Measurements from ENCODE around the gene FANCE.
A peak's percentile ranks its signal among the peaks of the same experiment; 100 is the strongest.

Gene FANCE

GRCh38 chr6:35452183-35453090 is at the start of gene FANCE:
Gene FANCE (plus strand): TSS chr6:35452338. CDS start chr6:35452546, 208 bp downstream.
- Mint-ChIP-seq H3K4me1 (peaks cover 14 to 44% of the 10 kb centered on the region in 2 donors), H3K4me3 (peak within 1 kb of the TSS; percentile 90 to 92), H3K36me3 (peaks cover 10 to 19% of the 10 kb centered on the region in 2 donors), H3K27me3 (no peaks in the 10 kb centered on the region), H3K27ac (peak within 1 kb of the TSS; percentile 73), H3K9me3 (no peaks in the 10 kb centered on the region)
- ATAC-seq (replicated peaks), result peak; percentile 86 to 92
- DNase-seq, result peak; percentile 89

GRCh38 chr6:35402856-35403191 is 49.3 kb upstream of the FANCE start:
- H3K27me3 Mint-ChIP-seq, result no peaks in the 10 kb centered on the region
- no peak for ATAC-seq (replicated peaks)
- H3K9me3 Mint-ChIP-seq, result no peaks in the 10 kb centered on the region
- H3K27ac Mint-ChIP-seq, result no peak overlapping the region
- H3K36me3 Mint-ChIP-seq, result peaks cover 4% of the 10 kb centered on the region in 2 donors
- peaks cover 17 to 21% of the 10 kb centered on the region in 2 donors for H3K4me1 Mint-ChIP-seq
- no peak for DNase-seq
- no peak overlapping the region for H3K4me3 Mint-ChIP-seq

GRCh38 chr6:35403544-35404442 is 48.3 kb upstream of the FANCE start:
- no peaks in the 10 kb centered on the region for H3K9me3 Mint-ChIP-seq
- peaks cover 0 to 4% of the 10 kb centered on the region in 2 donors for H3K36me3 Mint-ChIP-seq
- peak overlapping the region; percentile 47 for H3K27ac Mint-ChIP-seq
- no peak for ATAC-seq (replicated peaks)
- H3K27me3 Mint-ChIP-seq, result no peaks in the 10 kb centered on the region
- H3K4me1 Mint-ChIP-seq, result peaks cover 17 to 21% of the 10 kb centered on the region in 2 donors
- DNase-seq, result no peak
- no peak overlapping the region for H3K4me3 Mint-ChIP-seq

- H3K27ac Mint-ChIP-seq, result peak overlapping the region; percentile 54
- peaks cover 27 to 38% of the 10 kb centered on the region in 2 donors for H3K4me1 Mint-ChIP-seq
- DNase-seq (no peak), ATAC-seq (replicated peaks) (no peak)
- H3K36me3 Mint-ChIP-seq, result peaks cover 4 to 13% of the 10 kb centered on the region in 2 donors
- H3K27me3 Mint-ChIP-seq, result no peaks in the 10 kb centered on the region
- no peak overlapping the region for H3K4me3 Mint-ChIP-seq
- H3K9me3 Mint-ChIP-seq, result no peaks in the 10 kb centered on the region
These were observed 45.2 kb upstream of the FANCE start for GRCh38 chr6:35406711-35407485.

- peaks cover 22 to 31% of the 10 kb centered on the region in 2 donors for H3K4me1 Mint-ChIP-seq
- no peaks in the 10 kb centered on the region for H3K9me3 Mint-ChIP-seq
- no peak for DNase-seq
- peaks cover 20 to 32% of the 10 kb centered on the region in 2 donors for H3K36me3 Mint-ChIP-seq
- H3K27ac Mint-ChIP-seq, result no peak overlapping the region
- no peaks in the 10 kb centered on the region for H3K27me3 Mint-ChIP-seq
- H3K4me3 Mint-ChIP-seq, result no peak overlapping the region
- no peak for ATAC-seq (replicated peaks)
These were observed 42.9 kb upstream of the FANCE start for GRCh38 chr6:35409245-35409644.

GRCh38 chr6:35410131-35410530 is 42.0 kb upstream of the FANCE start:
- H3K36me3 Mint-ChIP-seq, result peaks cover 22 to 37% of the 10 kb centered on the region in 2 donors
- H3K4me1 Mint-ChIP-seq, result peaks cover 21 to 38% of the 10 kb centered on the region in 2 donors
- H3K27ac Mint-ChIP-seq, result peak overlapping the region; percentile 32
- no peaks in the 10 kb centered on the region for H3K27me3 Mint-ChIP-seq
- DNase-seq, result no peak
- no peak overlapping the region for H3K4me3 Mint-ChIP-seq
- no peaks in the 10 kb centered on the region for H3K9me3 Mint-ChIP-seq
- ATAC-seq (replicated peaks), result no peak

- ATAC-seq (replicated peaks) (peak; percentile 55 to 60), DNase-seq (no peak)
- Mint-ChIP-seq H3K27me3 (no peaks in the 10 kb centered on the region), H3K9me3 (no peaks in the 10 kb centered on the region), H3K36me3 (peaks cover 28 to 43% of the 10 kb centered on the region in 2 donors), H3K27ac (no peak overlapping the region), H3K4me3 (no peak overlapping the region), H3K4me1 (peaks cover 20 to 37% of the 10 kb centered on the region in 2 donors)
These were observed 41.1 kb upstream of the FANCE start for GRCh38 chr6:35411066-35411465.

GRCh38 chr6:35412102-35412501 is 40.0 kb upstream of the FANCE start:
- Mint-ChIP-seq H3K36me3 (peaks cover 28 to 51% of the 10 kb centered on the region in 2 donors), H3K9me3 (no peaks in the 10 kb centered on the region), H3K27ac (no peak overlapping the region), H3K4me3 (no peak overlapping the region), H3K4me1 (peaks cover 15 to 27% of the 10 kb centered on the region in 2 donors), H3K27me3 (no peaks in the 10 kb centered on the region)
- DNase-seq (no peak), ATAC-seq (replicated peaks) (no peak)

GRCh38 chr6:35413911-35414310 is 38.2 kb upstream of the FANCE start:
- Mint-ChIP-seq H3K27me3 (no peaks in the 10 kb centered on the region), H3K4me3 (no peak overlapping the region), H3K4me1 (peaks cover 25 to 39% of the 10 kb centered on the region in 2 donors), H3K27ac (no peak overlapping the region), H3K36me3 (peaks cover 41 to 64% of the 10 kb centered on the region in 2 donors), H3K9me3 (no peaks in the 10 kb centered on the region)
- no peak for DNase-seq
- ATAC-seq (replicated peaks), result no peak

- DNase-seq (no peak), ATAC-seq (replicated peaks) (no peak)
- Mint-ChIP-seq H3K36me3 (peaks cover 44 to 64% of the 10 kb centered on the region in 2 donors), H3K4me3 (no peak overlapping the region), H3K4me1 (peaks cover 23 to 34% of the 10 kb centered on the region in 2 donors), H3K9me3 (no peaks in the 10 kb centered on the region), H3K27ac (no peak overlapping the region), H3K27me3 (no peaks in the 10 kb centered on the region)
These were observed 36.9 kb upstream of the FANCE start for GRCh38 chr6:35415065-35415891.

GRCh38 chr6:35417979-35418661 is 34.0 kb upstream of the FANCE start:
- no peak for DNase-seq
- ATAC-seq (replicated peaks), result no peak
- Mint-ChIP-seq H3K9me3 (no peaks in the 10 kb centered on the region), H3K27me3 (no peaks in the 10 kb centered on the region), H3K4me3 (no peak overlapping the region), H3K27ac (no peak overlapping the region), H3K36me3 (peaks cover 37 to 51% of the 10 kb centered on the region in 2 donors), H3K4me1 (peaks cover 14 to 24% of the 10 kb centered on the region in 2 donors)

- no peak for ATAC-seq (replicated peaks)
- no peaks in the 10 kb centered on the region for H3K27me3 Mint-ChIP-seq
- no peak overlapping the region for H3K27ac Mint-ChIP-seq
- no peak for DNase-seq
- peaks cover 14 to 24% of the 10 kb centered on the region in 2 donors for H3K4me1 Mint-ChIP-seq
- H3K36me3 Mint-ChIP-seq, result peaks cover 36 to 53% of the 10 kb centered on the region in 2 donors
- H3K4me3 Mint-ChIP-seq, result no peak overlapping the region
- H3K9me3 Mint-ChIP-seq, result no peaks in the 10 kb centered on the region
These were observed 32.7 kb upstream of the FANCE start for GRCh38 chr6:35419417-35419816.

- ATAC-seq (replicated peaks) (no peak), DNase-seq (no peak)
- peaks cover 14 to 19% of the 10 kb centered on the region in 2 donors for H3K4me1 Mint-ChIP-seq
- H3K9me3 Mint-ChIP-seq, result no peaks in the 10 kb centered on the region
- H3K27me3 Mint-ChIP-seq, result no peaks in the 10 kb centered on the region
- H3K4me3 Mint-ChIP-seq, result no peak overlapping the region
- H3K36me3 Mint-ChIP-seq, result peaks cover 39 to 54% of the 10 kb centered on the region in 2 donors
- H3K27ac Mint-ChIP-seq, result no peak overlapping the region
These were observed 32.2 kb upstream of the FANCE start for GRCh38 chr6:35419961-35420360.
